Glutamatergic neuron (in vitro differentiated cells): ENCODE measurements around the gene HDAC4. TPM values are rescaled to one million over a fixed set of nuclear protein-coding genes. Genes with fewer than 3 reads are reported as not detected.

Experiments
- DNase-seq: peaks from one replicate; pipeline ENCODE4 v3.0.0; 2022
- H3K27ac Mint-ChIP-seq: one replicate; pipeline ENCODE4 v1.8.0; 2020; ENCODE audit warnings: mild to moderate bottlenecking, mixed read lengths, inconsistent platforms; ENCODE audit not compliant: unreplicated experiment
- H3K27me3 Mint-ChIP-seq: one replicate; pipeline ENCODE4 v1.8.0; 2020; ENCODE audit warnings: mild to moderate bottlenecking, moderate library complexity, mixed read lengths, inconsistent platforms; ENCODE audit not compliant: unreplicated experiment
- H3K36me3 Mint-ChIP-seq: one replicate; pipeline ENCODE4 v1.8.0; 2020; ENCODE audit warnings: mild to moderate bottlenecking, mixed read lengths, inconsistent platforms; ENCODE audit not compliant: unreplicated experiment
- H3K4me1 Mint-ChIP-seq: one replicate; pipeline ENCODE4 v1.8.0; 2020; ENCODE audit warnings: mild to moderate bottlenecking, low read depth, mixed read lengths, inconsistent platforms; ENCODE audit not compliant: unreplicated experiment
- H3K4me3 Mint-ChIP-seq: one replicate; pipeline ENCODE4 v1.8.0; 2020; ENCODE audit warnings: mild to moderate bottlenecking, mixed read lengths, inconsistent platforms; ENCODE audit not compliant: unreplicated experiment
- H3K9me3 Mint-ChIP-seq: one replicate; pipeline ENCODE4 v1.8.0; 2020; ENCODE audit warnings: mild to moderate bottlenecking, moderate library complexity, mixed read lengths, inconsistent platforms; ENCODE audit not compliant: unreplicated experiment
- CTCF ChIP-seq: fragments of 200-600 bp; sonication (generic); IDR thresholded peaks from one replicate; pipeline ENCODE4 v1.5.0; 2021; ENCODE audit not compliant: partially characterized antibody, unreplicated experiment
- total RNA-seq: library from RNA; stranded (reverse); fragmentation: NEBNext Ultra II Directional; extraction: Animal tissue kit (Norgen Biotek cat#: 25700); gene quantifications from one replicate; pipeline ENCODE4 v1.2.1, GENCODE V29; 2021; ENCODE audit not compliant: unreplicated experiment

The HDAC4 gene
- total RNA-seq, 1 donor from 2014 or later = 90.6 TPM

DNA sequence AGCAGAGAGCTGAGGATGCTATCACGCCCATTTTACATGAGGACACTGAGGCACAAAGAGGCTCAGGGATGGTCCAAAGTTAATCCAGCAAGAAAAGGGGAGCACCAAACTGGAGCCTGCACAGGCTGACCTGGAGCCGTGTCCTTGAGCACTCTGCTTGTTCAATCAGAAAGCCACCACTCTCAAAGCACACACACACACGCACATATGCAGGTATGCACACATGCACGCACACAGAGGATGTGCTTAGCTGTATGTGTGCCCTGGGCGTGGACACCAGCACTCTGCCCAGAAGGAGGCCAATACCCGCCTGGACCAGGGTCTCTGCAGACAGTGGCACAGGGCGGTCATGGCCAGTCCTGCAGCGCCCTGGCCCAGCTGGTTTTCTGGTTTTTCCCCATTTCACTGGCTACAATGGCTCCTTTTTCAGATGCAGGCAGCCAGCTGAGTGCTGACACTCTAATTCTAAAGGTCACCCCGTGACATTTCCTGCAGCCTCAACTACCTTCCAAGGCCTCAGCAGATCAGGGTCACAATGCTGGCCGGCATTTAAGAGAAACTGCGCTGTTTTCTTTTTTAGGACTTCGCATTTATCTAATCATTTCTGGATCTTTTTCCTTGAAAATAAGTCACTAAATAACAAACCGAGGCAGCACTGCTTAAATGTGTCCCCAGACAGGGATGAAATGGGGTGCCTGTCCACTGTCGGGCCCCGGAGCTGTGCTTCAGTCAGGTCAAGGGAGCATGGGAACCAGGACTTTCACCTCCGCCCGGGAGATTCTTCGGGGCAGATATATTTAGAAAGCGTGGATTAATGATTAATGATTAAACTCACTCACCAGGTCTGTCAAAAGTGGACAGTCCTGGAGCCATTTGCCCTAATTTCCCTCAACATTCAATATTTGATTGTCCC, 104.5 kb downstream of the HDAC4 start:
- peaks cover 53% of the 10 kb centered on the region for H3K4me1 Mint-ChIP-seq
- H3K9me3 Mint-ChIP-seq = peaks cover 18% of the 10 kb centered on the region
- H3K27ac Mint-ChIP-seq = peak overlapping the region; percentile 25
- DNase-seq = no peak
- peak overlapping the region; percentile 35 for H3K4me3 Mint-ChIP-seq
- H3K27me3 Mint-ChIP-seq = peaks cover 11% of the 10 kb centered on the region
- TF ChIP-seq CTCF = no peak
- H3K36me3 Mint-ChIP-seq = no peaks in the 10 kb centered on the region

- peak overlapping the region; percentile 35 for H3K4me3 Mint-ChIP-seq
- peaks cover 11% of the 10 kb centered on the region for H3K27me3 Mint-ChIP-seq
- no peak for TF ChIP-seq CTCF
- DNase-seq = no peak
- peaks cover 55% of the 10 kb centered on the region for H3K4me1 Mint-ChIP-seq
- peaks cover 18% of the 10 kb centered on the region for H3K9me3 Mint-ChIP-seq
- H3K36me3 Mint-ChIP-seq = no peaks in the 10 kb centered on the region
- H3K27ac Mint-ChIP-seq = peak overlapping the region; percentile 25
These were observed 105.3 kb downstream of the HDAC4 start for GRCh38 chr2:239295377-239296019.

GRCh38 chr2:239294571-239295054, 106.2 kb downstream of the HDAC4 start:
- no peak for TF ChIP-seq CTCF
- no peak for DNase-seq

GRCh38 chr2:239293775-239294430, 106.9 kb downstream of the HDAC4 start:
- no peak for TF ChIP-seq CTCF
- Mint-ChIP-seq H3K9me3 (peaks cover 11% of the 10 kb centered on the region), H3K36me3 (no peaks in the 10 kb centered on the region), H3K4me3 (no peak overlapping the region), H3K27me3 (peaks cover 6% of the 10 kb centered on the region), H3K4me1 (peaks cover 59% of the 10 kb centered on the region), H3K27ac (peak overlapping the region; percentile 72)
- DNase-seq = no peak

More at GRCh38 chr2:239294571-239295054, 106.2 kb downstream of the HDAC4 start:
- peaks cover 60% of the 10 kb centered on the region for H3K4me1 Mint-ChIP-seq
- H3K36me3 Mint-ChIP-seq = no peaks in the 10 kb centered on the region
- H3K9me3 Mint-ChIP-seq = peaks cover 15% of the 10 kb centered on the region
- no peak overlapping the region for H3K4me3 Mint-ChIP-seq
- H3K27me3 Mint-ChIP-seq = peaks cover 10% of the 10 kb centered on the region
- H3K27ac Mint-ChIP-seq = peak overlapping the region; percentile 72
